NOMO-1 treated with DMSO at 0.1 percent for 48 hours (cell line): ENCODE data around the gene PTPRK.

Experiments
- DNase-seq: peaks from one replicate; lab custom pipeline; 2025; ENCODE audit not compliant: unreplicated experiment; lab: John Stamatoyannopoulos, UW

PTPRK gene

GRCh38 chr6:128156321-128157111, 363.9 kb downstream of the PTPRK start:
- DNase-seq, result peak; percentile 55

GRCh38 chr6:128155826-128156225, 364.6 kb downstream of the PTPRK start:
- no peak for DNase-seq

- no peak for DNase-seq
Observed at GRCh38 chr6:128152551-128152950, 367.8 kb downstream of the PTPRK start.

- no peak for DNase-seq
Observed at GRCh38 chr6:128150376-128150775, 370.0 kb downstream of the PTPRK start.

- DNase-seq, result no peak
Observed at GRCh38 chr6:128149796-128150195, 370.6 kb downstream of the PTPRK start.

GRCh38 chr6:128144320-128144719, 376.1 kb downstream of the PTPRK start:
- DNase-seq, result no peak

- no peak for DNase-seq
Observed at GRCh38 chr6:128141932-128142331, 378.5 kb downstream of the PTPRK start.

- no peak for DNase-seq
Observed at GRCh38 chr6:128139519-128139918, 380.9 kb downstream of the PTPRK start.

- no peak for DNase-seq
Observed at GRCh38 chr6:128138694-128139093, 381.7 kb downstream of the PTPRK start.

GRCh38 chr6:128135325-128135724, 385.1 kb downstream of the PTPRK start:
- DNase-seq, result no peak

GRCh38 chr6:128131566-128131965, 388.8 kb downstream of the PTPRK start:
- no peak for DNase-seq

GRCh38 chr6:128131036-128131435, 389.4 kb downstream of the PTPRK start:
- DNase-seq, result no peak

GRCh38 chr6:128129679-128130078, 390.7 kb downstream of the PTPRK start:
- no peak for DNase-seq

- DNase-seq, result no peak
Observed at GRCh38 chr6:128127650-128128049, 392.7 kb downstream of the PTPRK start.

- no peak for DNase-seq
Observed at GRCh38 chr6:128124713-128125112, 395.7 kb downstream of the PTPRK start.

GRCh38 chr6:128121610-128122009, 398.8 kb downstream of the PTPRK start:
- DNase-seq, result no peak

GRCh38 chr6:128121190-128121589, 399.2 kb downstream of the PTPRK start:
- DNase-seq, result no peak

- no peak for DNase-seq
Observed at GRCh38 chr6:128118401-128118800, 402.0 kb downstream of the PTPRK start.

- DNase-seq, result no peak
Observed at GRCh38 chr6:128117916-128118315, 402.5 kb downstream of the PTPRK start.

- no peak for DNase-seq
Observed at GRCh38 chr6:128114164-128114563, 406.2 kb downstream of the PTPRK start.

GRCh38 chr6:128112494-128112893, 407.9 kb downstream of the PTPRK start:
- no peak for DNase-seq

- DNase-seq, result no peak
Observed at GRCh38 chr6:128111096-128111495, 409.3 kb downstream of the PTPRK start.

GRCh38 chr6:128107682-128108081, 412.7 kb downstream of the PTPRK start:
- DNase-seq, result no peak
